GM12872 (cell line): Measurements from ENCODE around the gene SPEM2.

Experiments used
- CTCF ChIP-seq: IDR thresholded peaks from 3 replicates; pipeline ENCODE4 v1.5.1; 2011; ENCODE audit warnings: low read depth, mild to moderate bottlenecking, low read length, moderate library complexity; ENCODE audit not compliant: insufficient read depth

SPEM2 gene

GRCh38 chr17:7437369-7437863 is 12.0 kb downstream of the SPEM2 start:
- no peak for TF ChIP-seq CTCF

GRCh38 chr17:7437950-7438614 is 12.7 kb downstream of the SPEM2 start:
- TF ChIP-seq CTCF: no peak

GRCh38 chr17:7438656-7439460 is 13.4 kb downstream of the SPEM2 start:
- TF ChIP-seq CTCF: no peak

GRCh38 chr17:7439462-7440112 is 14.2 kb downstream of the SPEM2 start, which contains the start of gene FGF11:
Gene FGF11 (plus strand): TSS chr17:7439512. CDS start chr17:7439621, 109 bp downstream.
- TF ChIP-seq CTCF: no peak

GRCh38 chr17:7440113-7440833 is 14.9 kb downstream of the SPEM2 start:
- no peak for TF ChIP-seq CTCF

- TF ChIP-seq CTCF: no peak
These were observed 15.4 kb downstream of the SPEM2 start for GRCh38 chr17:7440834-7441195.
